NOMO-1 treated with dmso at 0.1 percent for 144 hours (cell line): ENCODE measurements around the gene LTA.

Source experiments
- DNase-seq: peaks from one replicate; lab custom pipeline; 2025; ENCODE audit not compliant: unreplicated experiment; lab: John Stamatoyannopoulos, UW

The LTA gene, protein sequence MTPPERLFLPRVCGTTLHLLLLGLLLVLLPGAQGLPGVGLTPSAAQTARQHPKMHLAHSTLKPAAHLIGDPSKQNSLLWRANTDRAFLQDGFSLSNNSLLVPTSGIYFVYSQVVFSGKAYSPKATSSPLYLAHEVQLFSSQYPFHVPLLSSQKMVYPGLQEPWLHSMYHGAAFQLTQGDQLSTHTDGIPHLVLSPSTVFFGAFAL

GRCh38 chr6:31572041-31572911, at the start of gene LTA:
TSS of gene LTA (plus strand) at chr6:31572289. CDS start at chr6:31572743, 454 bp downstream.
- DNase-seq: no peak

GRCh38 chr6:31525553-31525931, 46.5 kb upstream of the LTA start:
- no peak for DNase-seq

DNA sequence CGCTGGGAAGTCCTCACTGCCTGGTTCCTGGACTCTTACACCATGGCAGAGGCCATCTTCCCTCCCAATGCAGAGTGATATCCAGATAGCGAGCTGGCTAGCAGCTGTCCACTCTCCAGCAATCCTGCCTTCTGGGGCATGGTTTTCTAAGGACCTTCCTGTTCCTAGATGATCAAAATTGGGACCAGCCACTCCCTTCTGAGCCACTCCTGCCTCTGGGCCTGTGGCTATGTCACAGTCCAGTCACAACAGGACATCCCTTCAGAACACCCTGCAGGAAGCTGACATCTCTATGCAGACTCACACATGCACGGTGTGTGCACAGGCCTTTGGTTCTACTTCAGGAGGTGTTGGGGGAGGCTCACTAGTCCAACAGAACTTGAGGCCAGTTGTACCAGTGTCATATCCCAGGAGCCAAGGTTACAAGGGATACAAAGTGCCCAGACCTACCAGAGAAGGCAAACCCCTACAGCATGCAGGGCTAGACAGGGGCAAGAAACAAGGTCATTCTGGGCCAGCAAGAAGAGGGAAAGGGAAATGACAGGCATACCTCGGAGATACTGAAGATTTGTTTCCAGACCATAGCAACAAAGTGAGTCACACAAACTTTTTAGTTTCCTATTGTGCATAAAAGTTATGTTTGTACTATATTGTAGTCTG, 46.0 kb upstream of the LTA start:
- no peak for DNase-seq

GRCh38 chr6:31528307-31528777, 43.7 kb upstream of the LTA start:
- no peak for DNase-seq

DNA sequence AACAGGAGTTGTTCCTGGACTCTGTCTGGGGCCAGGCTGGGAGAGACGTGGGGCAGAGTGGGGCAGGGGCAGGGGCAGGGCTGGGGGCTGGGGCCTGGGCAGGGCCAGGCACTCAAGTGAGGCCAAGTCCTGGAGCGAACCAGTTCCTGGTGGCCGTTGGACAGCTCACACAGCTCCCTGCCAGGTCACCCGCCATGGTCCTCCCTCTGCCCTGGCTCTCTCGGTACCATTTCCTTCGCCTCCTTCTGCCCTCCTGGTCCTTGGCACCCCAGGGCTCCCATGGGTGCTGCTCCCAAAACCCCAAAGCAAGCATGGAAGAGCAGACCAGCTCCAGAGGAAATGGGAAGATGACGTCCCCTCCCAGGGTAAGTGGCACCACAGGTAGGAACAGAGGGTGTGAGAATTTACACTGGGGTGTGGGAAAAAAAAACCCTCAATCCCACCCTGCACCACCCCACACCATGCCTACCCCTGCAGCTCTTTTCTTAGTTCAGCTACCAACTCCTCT, 43.2 kb upstream of the LTA start, which contains the start of gene MCCD1:
Gene MCCD1, plus strand, starts transcription at position 142 of the 508 bp plus-strand sequence. Its CDS starts 53 bp downstream, at position 195.
- no peak for DNase-seq

DNA sequence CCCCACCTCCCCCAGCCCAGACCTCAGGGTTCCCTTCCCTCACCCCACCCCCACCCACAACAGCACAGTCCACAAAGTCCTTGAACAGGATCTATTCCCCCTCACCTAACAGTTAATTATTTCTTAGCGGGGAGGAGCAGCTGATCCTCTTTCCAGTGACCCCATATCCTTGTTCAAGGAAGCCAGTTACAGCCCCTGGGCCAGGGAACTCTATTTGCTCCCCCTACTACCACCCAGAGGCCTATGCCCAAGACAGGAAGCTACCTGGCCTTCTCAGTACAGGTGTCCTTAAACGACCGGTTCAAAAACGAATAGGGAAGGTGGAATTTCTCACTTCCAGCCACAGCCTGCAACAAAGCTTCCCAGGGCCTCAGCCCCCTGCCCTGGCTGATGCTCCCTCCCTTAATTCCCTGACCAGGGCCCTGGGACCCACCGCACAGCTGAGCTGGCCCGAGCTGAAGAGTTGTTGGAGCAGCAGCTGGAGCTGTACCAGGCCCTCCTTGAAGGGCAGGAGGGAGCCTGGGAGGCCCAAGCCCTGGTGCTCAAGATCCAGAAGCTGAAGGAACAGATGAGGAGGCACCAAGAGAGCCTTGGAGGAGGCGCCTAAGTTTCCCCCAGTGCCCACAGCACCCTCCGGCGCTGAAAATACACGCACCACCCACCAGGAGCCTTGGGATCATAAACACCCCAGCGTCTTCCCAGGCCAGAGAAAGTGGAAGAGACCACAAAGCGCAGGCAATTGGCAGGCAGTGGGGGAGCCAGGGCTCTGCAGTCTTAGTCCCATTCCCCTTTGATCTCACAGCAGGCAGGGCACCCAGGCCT, 42.5 kb upstream of the LTA start:
- DNase-seq: no peak

DNA sequence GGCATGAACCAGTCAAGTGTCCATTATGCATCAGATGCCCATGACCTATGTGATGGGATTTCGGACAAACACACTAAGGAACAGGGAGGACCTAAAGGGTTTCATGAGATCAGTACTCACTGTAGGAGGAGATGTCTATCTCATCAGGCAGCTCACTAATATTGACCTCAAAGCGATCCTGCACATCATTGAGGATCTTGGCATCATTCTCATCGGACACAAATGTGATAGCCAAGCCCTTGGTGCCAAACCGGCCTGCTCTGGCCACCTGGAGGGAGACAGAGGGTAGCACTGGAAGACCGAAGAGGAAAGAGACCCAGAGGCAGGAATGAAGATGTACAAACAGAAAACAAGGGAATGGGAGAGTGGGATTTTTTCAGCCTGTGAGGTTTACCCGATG, 41.4 kb upstream of the LTA start:
- DNase-seq: no peak

- no peak for DNase-seq
These were observed 40.9 kb upstream of the LTA start for GRCh38 chr6:31531162-31531561.

- no peak for DNase-seq
These were observed 40.1 kb upstream of the LTA start for GRCh38 chr6:31531771-31532643.

- DNase-seq: no peak
These were observed 39.2 kb upstream of the LTA start for GRCh38 chr6:31532644-31533454.

DNA sequence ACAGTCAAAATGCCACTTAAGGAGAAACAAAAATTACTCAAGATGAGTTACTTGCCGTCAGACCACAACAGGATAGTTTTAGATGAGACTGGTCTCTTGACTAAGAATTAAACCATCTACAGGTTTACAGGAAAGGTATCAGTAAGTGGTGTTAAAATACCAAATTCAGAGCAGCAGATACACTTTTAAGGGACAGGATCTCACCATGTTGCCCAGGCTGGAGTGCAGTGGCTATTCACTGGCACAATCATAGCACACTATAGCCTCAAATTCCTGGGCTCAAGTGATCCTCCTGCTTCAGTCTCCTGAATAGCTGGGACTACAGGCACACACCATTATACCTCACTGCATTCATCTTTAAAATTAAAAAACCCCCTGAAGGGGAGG, 38.6 kb upstream of the LTA start:
- no peak for DNase-seq

GRCh38 chr6:31534011-31534410, 38.1 kb upstream of the LTA start:
- no peak for DNase-seq

DNA sequence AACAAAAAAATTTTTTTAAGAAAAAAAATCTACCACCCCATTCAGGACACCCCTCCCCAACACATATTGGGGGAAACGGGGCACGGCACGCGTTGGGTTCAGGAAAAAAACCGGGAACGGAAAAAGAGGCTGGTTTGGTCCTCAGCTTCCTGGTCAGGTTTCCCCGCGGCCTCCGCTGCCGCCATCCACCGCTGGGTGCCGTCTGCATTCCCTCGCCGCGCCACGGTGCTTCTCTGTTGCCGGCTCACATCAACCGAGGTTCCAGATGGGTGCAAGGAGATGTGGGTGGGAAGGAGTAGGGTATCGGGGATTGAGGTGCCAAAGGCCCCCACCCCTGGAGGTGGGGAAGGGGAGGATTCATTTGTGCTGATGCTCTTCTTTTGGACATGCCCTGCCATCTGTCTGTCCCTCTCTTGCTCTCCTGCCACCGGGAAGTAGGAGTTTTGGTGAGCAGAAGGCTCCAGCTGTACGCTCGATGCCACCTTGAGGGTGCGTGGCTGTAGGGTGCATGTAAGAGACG, 37.5 kb upstream of the LTA start:
- no peak for DNase-seq

DNA sequence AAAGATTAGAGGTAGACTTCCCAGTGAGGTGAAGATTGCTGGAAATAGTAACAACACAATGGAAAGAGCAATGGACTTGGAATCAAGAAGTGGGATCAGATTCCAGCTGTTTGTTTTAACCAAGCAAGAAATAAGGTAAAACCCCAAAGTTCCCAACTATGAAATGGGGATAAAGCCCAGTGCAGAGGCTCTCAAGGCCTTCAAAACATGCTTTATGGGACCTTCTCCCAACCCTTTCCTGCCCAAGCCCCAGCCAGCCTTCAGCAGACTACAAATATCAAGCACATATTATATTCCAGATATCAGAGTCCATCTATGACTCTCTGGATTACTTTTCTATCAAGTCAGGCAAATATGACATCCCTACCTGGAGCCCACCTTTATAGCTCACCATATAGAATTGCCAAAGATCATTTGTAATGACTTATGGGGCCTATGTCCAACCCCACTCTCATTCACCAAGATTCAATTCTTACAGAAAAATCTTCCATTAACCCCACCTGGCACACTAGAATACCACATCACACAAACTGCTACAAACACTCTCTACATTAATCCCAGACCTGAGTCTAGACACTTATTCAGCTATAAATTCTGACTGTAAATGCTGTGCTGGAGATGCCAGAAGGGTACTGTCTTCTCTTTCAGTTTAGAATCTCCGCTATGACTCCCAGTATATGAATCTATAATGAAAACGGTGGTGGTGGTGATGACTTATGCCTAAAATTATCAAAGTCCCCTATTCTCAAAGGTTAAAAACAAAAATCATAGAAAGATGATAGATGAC, 36.4 kb upstream of the LTA start:
- no peak for DNase-seq

GRCh38 chr6:31538805-31539400, 33.2 kb upstream of the LTA start:
- no peak for DNase-seq

DNA sequence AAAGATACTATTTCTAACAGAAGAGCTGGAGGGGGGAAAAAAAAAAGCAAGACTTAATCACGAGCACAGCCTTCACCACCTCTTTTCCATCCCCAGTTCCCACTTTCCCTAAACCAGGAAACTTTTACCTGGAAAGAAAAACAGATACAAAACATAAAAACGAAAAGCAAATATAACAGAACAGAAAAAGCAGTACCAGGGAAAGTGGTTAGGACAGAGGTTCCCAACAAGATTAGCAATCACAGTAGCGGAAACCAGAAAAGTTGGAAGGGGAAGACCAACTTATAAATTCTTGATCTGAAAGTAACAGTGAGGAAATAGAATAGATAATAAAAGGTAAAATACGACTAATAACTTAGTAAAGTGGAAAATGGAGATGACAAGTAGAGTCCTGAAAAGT, 31.4 kb upstream of the LTA start:
- DNase-seq: no peak

DNA sequence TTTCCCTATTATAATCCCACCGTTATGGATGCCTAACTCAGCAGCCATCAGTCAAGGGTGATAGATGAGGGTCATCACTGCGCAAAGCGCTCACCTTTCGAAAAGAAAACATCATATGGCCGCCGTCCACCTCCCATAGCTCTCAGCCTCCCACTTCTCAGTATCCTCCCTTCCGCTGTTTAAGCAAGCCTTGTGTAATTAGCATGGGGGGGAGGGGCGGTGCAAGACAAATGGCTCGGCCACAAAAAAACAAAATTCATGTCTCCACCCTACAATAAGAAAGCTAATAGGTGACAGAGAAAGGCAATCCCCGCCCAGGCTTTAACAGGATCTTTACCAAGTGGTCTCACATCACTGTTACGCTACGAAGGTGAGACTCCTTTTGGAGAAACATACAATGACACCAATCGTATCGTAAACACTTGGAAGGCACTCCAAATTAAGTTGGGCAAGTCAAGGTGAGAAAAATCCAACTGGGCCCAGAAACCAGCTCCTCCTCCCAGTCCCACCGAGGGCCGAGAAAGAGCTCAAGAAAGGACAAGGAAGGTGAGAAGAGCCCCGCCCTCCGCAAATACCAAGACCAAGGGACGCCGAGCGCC, 30.9 kb upstream of the LTA start:
- peak; percentile 69 for DNase-seq
